AG09309 (cell line): ENCODE measurements around the gene CAT.

Experiments
- DNase-seq: peaks from one replicate; pipeline ENCODE4 v3.0.0-alpha.2; 2010; ENCODE audit warnings: low read depth
- H3K4me3 ChIP-seq: 2 replicates; pipeline ENCODE4 v1.5.1; 2011; ENCODE audit warnings: mild to moderate bottlenecking, low read depth, low read length, moderate library complexity; ENCODE audit not compliant: control insufficient read depth
- CTCF ChIP-seq: IDR thresholded peaks from 2 replicates; pipeline ENCODE4 v1.5.1; 2011; ENCODE audit warnings: mild to moderate bottlenecking, low read depth, low read length, inconsistent platforms; ENCODE audit not compliant: insufficient read depth, control insufficient read depth; ENCODE audit errors: missing control alignments

The CAT gene

GRCh38 chr11:34461215-34461614 lies 22.5 kb downstream of the CAT start:
- no peak overlapping the region for H3K4me3 ChIP-seq
- no peak for DNase-seq
- TF ChIP-seq CTCF: no peak

GRCh38 chr11:34464591-34465051 lies 25.9 kb downstream of the CAT start:
- no peak for DNase-seq

GRCh38 chr11:34466802-34467488 lies 28.2 kb downstream of the CAT start:
- no peak for TF ChIP-seq CTCF
- DNase-seq: no peak
- H3K4me3 ChIP-seq: no peak overlapping the region

More at GRCh38 chr11:34464591-34465051, 25.9 kb downstream of the CAT start:
- no peak for TF ChIP-seq CTCF
- H3K4me3 ChIP-seq: no peak overlapping the region

GRCh38 chr11:34468209-34468841 lies 29.6 kb downstream of the CAT start:
- DNase-seq: no peak
- no peak overlapping the region for H3K4me3 ChIP-seq
- TF ChIP-seq CTCF: peak; percentile 70

GRCh38 chr11:34473603-34474169 lies 35.0 kb downstream of the CAT start:
- TF ChIP-seq CTCF: no peak
- H3K4me3 ChIP-seq: no peak overlapping the region
- no peak for DNase-seq

GRCh38 chr11:34475656-34476055 lies 36.9 kb downstream of the CAT start:
- TF ChIP-seq CTCF: no peak
- no peak overlapping the region for H3K4me3 ChIP-seq
- DNase-seq: no peak
